Activated naive CD4-positive, alpha-beta T cell (primary cell): ENCODE data around the gene SYNPO.

Experiments used
- DNase-seq, 4 experiments: peaks; one replicate each; lab custom pipeline; 2025; lab: John Stamatoyannopoulos, UW

The SYNPO gene

GRCh38 chr5:150607105-150607504 is 33.4 kb upstream of the SYNPO start:
- no peak for DNase-seq

DNA sequence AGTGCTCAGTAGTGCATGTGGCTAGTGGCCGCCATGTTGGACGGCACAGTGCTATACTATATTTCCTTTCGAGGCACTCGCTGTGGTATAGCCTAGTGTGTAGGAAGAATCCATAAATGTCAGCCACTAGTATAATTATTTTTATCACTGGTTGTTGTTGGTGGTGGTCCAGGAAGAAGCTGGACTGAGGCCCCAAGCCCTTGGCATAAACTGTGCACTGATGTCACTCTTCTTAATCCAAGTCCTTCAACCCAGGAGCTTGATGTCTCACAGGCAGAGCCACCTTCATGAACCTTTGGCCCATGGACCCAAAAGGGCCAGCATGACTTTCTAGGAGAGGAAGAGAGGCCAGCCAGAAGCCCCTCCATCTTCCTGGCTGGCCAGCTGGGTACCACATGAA is 32.5 kb upstream of the SYNPO start:
- DNase-seq, result no peak

GRCh38 chr5:150608991-150609390 is 31.5 kb upstream of the SYNPO start:
- no peak for DNase-seq

DNA sequence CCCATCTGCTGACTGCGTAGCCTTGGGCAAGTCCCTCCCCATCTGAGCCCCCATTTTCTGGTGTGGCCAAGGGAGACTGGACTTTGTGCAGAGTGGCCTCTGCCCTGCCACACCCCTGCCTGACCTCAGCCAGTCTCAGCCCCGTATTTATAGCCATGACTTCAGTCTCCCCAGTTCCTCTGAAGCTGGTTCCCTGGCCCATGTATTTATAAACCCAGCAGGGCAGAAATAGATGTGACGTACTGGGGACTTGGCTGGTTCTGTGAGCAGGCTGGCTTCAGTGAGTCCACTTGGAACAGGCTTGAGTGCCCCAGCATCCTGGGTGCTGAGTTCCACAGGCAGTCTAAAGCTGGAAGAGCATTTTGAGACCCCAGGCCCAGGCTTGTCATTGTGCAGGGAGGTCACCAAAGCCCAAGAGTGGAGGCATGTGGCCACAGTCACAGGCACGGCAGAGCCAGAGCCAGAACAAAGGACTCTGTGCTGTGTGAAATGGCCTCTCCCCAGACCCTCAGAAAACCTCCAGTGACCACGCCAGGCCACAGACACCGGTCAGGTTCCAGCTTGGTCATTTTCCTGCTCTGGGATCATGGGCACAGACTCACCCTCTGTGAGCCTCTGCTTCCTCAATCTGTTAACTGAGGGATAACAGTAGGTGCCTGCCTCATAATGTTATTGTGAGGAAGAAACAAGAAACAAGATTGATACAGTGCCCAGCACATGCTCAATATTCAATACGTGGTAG is 30.4 kb upstream of the SYNPO start:
- DNase-seq, result no peak

GRCh38 chr5:150611026-150611425 is 29.4 kb upstream of the SYNPO start:
- DNase-seq, result no peak

- no peak for DNase-seq
Observed at GRCh38 chr5:150612405-150612804, 28.1 kb upstream of the SYNPO start.

- no peak for DNase-seq
Observed at GRCh38 chr5:150612905-150613670, 27.4 kb upstream of the SYNPO start.

DNA sequence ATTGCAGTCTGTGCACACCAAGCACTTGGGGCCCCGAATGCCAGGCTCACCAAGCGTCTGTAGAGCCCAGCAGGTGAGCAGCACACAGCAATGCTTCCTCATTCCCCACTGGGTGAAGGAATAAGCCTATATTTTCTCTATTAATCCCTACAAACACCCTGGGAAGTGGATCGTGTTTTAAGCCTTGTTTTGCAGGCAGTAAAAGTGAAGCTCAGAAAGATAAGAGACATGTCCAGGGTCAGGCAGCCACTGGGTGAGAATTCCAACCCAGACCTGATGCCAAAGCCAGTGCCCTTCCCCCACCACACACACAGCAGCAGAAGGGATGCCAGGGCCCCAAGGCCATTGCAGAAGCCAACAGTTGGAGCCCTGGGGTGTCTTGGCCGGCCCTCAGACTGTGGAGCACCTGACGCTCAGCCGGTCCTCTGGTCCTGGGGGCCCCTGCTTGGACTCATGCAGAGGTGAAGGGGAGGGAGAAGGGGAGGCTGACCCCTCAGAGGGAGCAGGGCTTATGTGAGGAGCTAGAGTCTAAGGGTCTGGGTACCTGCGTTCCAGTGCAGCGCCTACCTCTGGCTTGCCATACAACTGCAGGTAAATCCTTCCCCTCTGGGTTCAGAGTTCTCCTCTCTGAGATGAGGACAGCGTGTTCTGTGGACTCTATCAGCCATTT is 26.3 kb upstream of the SYNPO start:
- DNase-seq, result no peak

DNA sequence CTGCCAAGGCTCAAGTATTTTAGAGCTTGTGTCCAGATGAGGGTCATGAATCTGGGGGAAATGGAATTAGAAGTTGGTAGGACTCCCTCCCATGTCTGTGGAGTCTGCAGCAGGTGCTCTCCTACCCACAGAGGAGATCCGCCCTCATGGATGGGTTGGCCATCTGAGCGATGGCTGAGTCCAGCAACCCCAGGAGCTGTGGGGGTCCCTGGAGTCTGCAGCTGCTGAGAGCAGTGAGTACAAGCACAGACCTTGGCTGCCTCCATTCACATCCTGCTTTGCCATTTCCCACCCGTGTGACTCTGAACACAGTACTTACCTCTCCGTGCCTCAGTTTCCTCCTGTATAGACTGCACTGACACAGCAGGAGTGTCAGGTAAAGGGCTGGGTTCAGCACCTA is 25.8 kb upstream of the SYNPO start:
- no peak for DNase-seq

GRCh38 chr5:150615141-150615699 is 25.2 kb upstream of the SYNPO start:
- no peak for DNase-seq

DNA sequence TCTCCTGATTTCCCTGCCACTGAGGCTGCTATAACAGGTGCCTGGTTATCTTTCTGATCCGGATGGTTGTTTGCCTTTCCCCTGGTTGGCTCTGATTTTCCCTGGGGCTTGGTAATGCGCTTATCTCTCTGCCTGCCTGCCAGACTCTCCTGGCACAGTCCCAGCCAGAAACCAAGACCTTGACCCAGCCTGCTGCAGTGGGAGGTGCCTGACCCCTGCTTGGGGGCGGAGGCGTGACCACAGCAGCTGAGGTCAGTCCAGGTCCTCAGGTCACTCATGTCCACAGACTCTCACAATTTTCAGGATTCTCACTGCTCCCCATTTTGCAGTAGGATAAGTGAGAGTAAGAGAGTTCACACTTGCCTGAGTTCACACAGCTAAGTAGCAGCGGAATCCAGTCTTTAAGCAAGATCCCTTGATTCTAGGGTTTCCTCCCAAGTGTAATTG is 24.4 kb upstream of the SYNPO start:
- DNase-seq, result no peak

DNA sequence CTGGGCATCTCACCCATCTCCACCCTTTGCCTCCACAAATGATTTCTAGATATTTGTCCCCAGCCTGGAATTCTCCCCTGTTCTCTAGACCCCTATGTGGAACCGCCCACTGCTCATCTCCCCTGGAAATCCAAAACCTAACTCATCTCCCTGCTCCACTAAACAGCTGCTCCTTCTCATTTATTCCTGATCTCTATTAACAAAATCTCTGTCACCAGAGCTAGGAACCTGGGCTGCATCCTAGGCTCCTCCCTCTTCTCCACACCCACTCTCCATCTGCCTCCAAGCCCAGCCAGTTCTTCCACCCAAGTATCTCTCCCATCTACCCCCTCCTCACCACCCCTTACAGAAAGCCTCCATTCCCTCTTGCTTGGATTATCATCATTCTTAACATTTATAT is 24.0 kb upstream of the SYNPO start:
- no peak for DNase-seq

- no peak for DNase-seq
Observed at GRCh38 chr5:150618163-150618562, 22.3 kb upstream of the SYNPO start.

GRCh38 chr5:150618588-150619281 is 21.7 kb upstream of the SYNPO start:
- DNase-seq, result no peak

DNA sequence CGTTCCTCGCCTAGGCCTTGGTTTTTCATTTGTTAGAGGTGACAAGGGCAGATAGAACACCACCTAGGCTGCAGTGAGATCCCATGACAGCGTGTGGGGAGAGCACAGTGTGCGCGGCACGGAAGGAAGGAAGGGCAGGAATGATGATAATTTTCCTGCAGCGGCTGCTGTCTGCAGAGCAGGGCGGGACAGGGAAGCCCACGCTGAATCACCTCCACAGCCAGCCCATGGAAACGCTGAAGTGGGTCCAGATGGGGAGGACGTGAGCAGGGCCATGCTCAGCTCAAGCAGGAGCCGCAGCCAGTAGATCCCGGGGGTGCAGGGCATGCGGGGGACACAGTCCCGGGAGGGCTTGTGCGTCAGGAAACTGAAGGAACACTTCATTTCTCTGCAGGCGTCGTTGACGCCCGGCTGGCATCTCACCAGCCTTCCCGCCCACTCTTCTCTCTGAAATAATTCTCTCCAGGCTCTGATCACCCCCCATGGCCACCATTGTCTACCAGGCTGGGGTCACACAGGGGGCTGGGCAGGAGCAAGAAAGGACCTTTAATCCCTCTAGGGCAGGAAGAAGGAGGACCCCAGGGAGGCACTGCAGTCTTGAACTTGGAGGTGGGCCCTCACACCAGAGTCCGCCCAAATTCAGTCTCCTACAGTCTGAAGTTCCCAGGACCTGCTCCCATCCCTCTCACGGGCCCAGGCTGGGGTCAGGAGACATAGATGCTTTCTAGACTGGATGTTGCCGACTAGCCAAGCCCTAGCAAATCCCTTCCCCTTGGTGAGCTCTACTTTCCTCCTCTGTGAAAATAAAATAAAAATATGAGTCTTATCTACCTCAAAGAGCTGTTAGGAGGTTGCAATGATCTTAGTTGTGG is 20.9 kb upstream of the SYNPO start:
- DNase-seq, result no peak

DNA sequence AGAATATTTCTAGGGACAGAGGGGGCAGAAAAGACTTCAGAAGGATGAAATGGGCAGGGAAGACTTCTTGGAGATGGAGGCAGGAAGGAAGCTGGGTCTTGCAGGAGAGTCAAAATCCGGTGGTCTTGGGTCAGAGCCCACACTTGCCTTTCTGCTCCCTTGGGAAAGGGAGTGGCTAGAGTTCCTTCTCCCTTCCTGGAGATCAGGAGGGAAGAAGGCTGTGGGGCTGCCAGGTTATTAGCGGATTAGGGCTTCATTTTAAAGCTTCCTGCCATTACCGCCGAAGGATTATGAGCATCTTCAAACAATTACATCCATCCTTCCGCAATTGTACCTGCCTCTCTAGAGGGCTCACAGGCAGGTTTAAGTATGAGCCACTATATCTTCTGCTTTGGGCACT is 19.2 kb upstream of the SYNPO start:
- no peak for DNase-seq

GRCh38 chr5:150622157-150622556 is 18.3 kb upstream of the SYNPO start:
- no peak for DNase-seq

GRCh38 chr5:150623152-150623877 is 17.1 kb upstream of the SYNPO start:
- DNase-seq, result no peak

GRCh38 chr5:150623878-150624216 is 16.6 kb upstream of the SYNPO start:
- DNase-seq, result no peak
